ENCODE results near the gene CRYGB.

DNA sequence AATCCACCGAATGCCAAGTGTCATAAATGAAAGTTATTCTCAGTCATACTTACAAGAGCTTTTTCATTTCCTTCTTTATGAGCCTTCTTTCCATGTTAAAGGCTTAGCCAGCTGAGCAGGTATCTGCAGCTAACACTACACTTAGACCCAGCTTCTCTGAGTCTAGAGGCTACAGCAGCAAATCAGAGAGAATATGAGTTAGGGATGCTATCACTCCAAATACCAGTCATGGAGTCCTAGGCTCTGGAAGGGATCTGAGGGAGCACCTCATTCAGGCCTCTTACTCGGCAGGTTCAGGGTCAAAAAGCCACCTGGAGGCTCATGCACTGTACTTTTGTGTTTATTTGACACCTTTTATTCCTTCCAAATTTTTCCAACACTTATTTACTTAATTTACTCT, 40.9 kb upstream of the CRYGB start:
- TF ChIP-seq, protein P1, sequence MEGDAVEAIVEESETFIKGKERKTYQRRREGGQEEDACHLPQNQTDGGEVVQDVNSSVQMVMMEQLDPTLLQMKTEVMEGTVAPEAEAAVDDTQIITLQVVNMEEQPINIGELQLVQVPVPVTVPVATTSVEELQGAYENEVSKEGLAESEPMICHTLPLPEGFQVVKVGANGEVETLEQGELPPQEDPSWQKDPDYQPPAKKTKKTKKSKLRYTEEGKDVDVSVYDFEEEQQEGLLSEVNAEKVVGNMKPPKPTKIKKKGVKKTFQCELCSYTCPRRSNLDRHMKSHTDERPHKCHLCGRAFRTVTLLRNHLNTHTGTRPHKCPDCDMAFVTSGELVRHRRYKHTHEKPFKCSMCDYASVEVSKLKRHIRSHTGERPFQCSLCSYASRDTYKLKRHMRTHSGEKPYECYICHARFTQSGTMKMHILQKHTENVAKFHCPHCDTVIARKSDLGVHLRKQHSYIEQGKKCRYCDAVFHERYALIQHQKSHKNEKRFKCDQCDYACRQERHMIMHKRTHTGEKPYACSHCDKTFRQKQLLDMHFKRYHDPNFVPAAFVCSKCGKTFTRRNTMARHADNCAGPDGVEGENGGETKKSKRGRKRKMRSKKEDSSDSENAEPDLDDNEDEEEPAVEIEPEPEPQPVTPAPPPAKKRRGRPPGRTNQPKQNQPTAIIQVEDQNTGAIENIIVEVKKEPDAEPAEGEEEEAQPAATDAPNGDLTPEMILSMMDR (conservative IDR thresholded peaks at IDR 0.05; ENCODE audit: low read length): no peak
- no peak for TF ChIP-seq EZH2phosphoT487 (IDR thresholded peaks at IDR 0.05; ENCODE audit: borderline replicate concordance, low read depth, low read length)

Measured in OCI-LY7 (cell line).